Osteoblast (primary cell): ENCODE results near the gene ZFAND3. TPM values are rescaled to one million over a fixed set of nuclear protein-coding genes. Genes with fewer than 3 reads are reported as not detected.

Experiments
- DNase-seq: peaks from one replicate; pipeline ENCODE4 v3.0.0; 2011; ENCODE audit warnings: low spot score, mixed read lengths; ENCODE audit not compliant: insufficient read length; ENCODE audit errors: missing footprints
- H2AFZ ChIP-seq: 2 replicates; pipeline ENCODE4 v1.6.0; 2011; ENCODE audit warnings: mild to moderate bottlenecking, low read length
- H3K27ac ChIP-seq: 2 replicates; pipeline ENCODE4 v1.5.1; 2011; ENCODE audit warnings: mild to moderate bottlenecking, low read depth, low read length, moderate library complexity
- H3K27me3 ChIP-seq: 2 replicates; pipeline ENCODE4 v1.6.0; 2012; ENCODE audit warnings: mild to moderate bottlenecking, control low read depth, inconsistent platforms, low read length, moderate library complexity; ENCODE audit not compliant: insufficient read depth
- H3K36me3 ChIP-seq: 2 replicates; pipeline ENCODE4 v1.5.1; 2011; ENCODE audit warnings: mild to moderate bottlenecking, low read length, control low read depth, moderate library complexity; ENCODE audit not compliant: insufficient read depth
- H3K4me1 ChIP-seq: 2 replicates; pipeline ENCODE4 v1.5.1; 2011; ENCODE audit warnings: mild to moderate bottlenecking, low read length, control low read depth, moderate library complexity; ENCODE audit not compliant: insufficient read depth
- H3K4me2 ChIP-seq: 2 replicates; pipeline ENCODE4 v1.6.0; 2011; ENCODE audit warnings: mild to moderate bottlenecking, low read length; ENCODE audit not compliant: insufficient read depth
- H3K4me3 ChIP-seq: fragments of 200-600 bp; sonication (generic); 3 replicates; pipeline ENCODE4 v1.5.1; 2012; ENCODE audit warnings: mild to moderate bottlenecking, low read length, inconsistent platforms; ENCODE audit not compliant: insufficient read depth
- H3K79me2 ChIP-seq: 2 replicates; pipeline ENCODE4 v1.6.0; 2012; ENCODE audit warnings: mild to moderate bottlenecking, low read length, control low read depth, inconsistent platforms; ENCODE audit not compliant: insufficient read depth
- H3K9me3 ChIP-seq: 2 replicates; pipeline ENCODE4 v1.5.1; 2011; ENCODE audit warnings: low read depth, low read length, control low read depth
- H4K20me1 ChIP-seq: 2 replicates; pipeline ENCODE4 v1.6.0; 2012; ENCODE audit warnings: mild to moderate bottlenecking, low read length, control low read depth; ENCODE audit not compliant: insufficient read depth
- total RNA-seq: library from RNA; depleted of rRNA; stranded (reverse); fragments of >200 nt; gene quantifications from 2 replicates; pipeline ENCODE4 v1.2.3, GENCODE V29; 2012
- TF ChIP-seq, protein P1 (sequence below): IDR thresholded peaks from 2 replicates; pipeline ENCODE4 v1.5.1; 2011; ENCODE audit warnings: mild to moderate bottlenecking, low read depth, low read length, moderate library complexity; ENCODE audit errors: extremely low read depth

ZFAND3 gene
- total RNA-seq, 1 donor = 27.1 TPM

DNA sequence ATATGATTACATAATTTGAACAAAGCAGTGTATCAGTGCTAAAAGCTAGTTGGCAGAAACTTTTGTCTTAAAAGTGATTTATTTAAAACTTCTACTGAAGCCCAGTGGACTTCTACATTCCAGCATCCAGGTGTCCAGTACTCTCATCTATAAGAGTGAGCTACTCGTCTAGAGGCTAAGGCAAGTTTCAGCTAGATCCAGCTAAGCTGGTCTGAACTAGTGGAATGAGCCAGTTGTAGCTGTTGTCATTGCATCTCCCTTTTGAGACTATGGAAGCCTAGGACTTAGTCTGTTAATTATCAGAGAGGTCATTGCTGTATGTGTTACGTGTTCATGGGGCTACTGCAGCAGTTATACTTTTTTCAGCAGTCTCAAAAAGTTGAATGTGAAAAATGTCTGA is 165.1 kb downstream of the ZFAND3 start:
- Histone ChIP-seq H3K4me3 (no peak overlapping the region), H3K27ac (no peak overlapping the region), H3K9me3 (no peaks in the 10 kb centered on the region), H2AFZ (no peak overlapping the region), H3K4me2 (no peak overlapping the region), H4K20me1 (peaks cover 83% of the 10 kb centered on the region), H3K79me2 (peaks cover 95% of the 10 kb centered on the region), H3K27me3 (no peaks in the 10 kb centered on the region), H3K4me1 (peaks cover 32% of the 10 kb centered on the region), H3K36me3 (no peaks in the 10 kb centered on the region)
- DNase-seq = no peak
- TF ChIP-seq, protein P1, sequence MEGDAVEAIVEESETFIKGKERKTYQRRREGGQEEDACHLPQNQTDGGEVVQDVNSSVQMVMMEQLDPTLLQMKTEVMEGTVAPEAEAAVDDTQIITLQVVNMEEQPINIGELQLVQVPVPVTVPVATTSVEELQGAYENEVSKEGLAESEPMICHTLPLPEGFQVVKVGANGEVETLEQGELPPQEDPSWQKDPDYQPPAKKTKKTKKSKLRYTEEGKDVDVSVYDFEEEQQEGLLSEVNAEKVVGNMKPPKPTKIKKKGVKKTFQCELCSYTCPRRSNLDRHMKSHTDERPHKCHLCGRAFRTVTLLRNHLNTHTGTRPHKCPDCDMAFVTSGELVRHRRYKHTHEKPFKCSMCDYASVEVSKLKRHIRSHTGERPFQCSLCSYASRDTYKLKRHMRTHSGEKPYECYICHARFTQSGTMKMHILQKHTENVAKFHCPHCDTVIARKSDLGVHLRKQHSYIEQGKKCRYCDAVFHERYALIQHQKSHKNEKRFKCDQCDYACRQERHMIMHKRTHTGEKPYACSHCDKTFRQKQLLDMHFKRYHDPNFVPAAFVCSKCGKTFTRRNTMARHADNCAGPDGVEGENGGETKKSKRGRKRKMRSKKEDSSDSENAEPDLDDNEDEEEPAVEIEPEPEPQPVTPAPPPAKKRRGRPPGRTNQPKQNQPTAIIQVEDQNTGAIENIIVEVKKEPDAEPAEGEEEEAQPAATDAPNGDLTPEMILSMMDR = no peak

DNA sequence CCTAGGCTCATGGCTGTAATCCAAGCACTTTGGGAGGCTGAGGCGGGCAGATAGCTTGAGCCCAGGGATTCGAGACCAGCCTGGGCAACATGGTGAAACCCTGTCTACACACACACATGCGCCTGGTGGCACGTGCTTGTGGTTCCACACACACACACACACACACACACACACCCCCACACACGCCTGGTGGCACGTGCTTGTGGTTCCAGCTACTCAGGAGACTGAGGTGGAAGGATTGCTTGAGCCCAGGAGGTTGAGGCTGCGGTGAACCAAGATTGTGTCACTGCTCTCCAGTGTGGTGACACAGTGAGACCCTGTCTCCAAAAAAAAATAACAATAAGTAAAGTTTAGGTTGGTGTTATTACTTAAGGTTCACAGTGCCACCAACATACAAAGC is 165.8 kb downstream of the ZFAND3 start:
- Histone ChIP-seq H3K27ac (no peak overlapping the region), H4K20me1 (peaks cover 83% of the 10 kb centered on the region), H3K4me3 (no peak overlapping the region), H3K36me3 (no peaks in the 10 kb centered on the region), H3K4me1 (peaks cover 32% of the 10 kb centered on the region), H3K79me2 (peaks cover 95% of the 10 kb centered on the region), H3K9me3 (no peaks in the 10 kb centered on the region), H3K4me2 (no peak overlapping the region), H3K27me3 (no peaks in the 10 kb centered on the region), H2AFZ (no peak overlapping the region)
- TF ChIP-seq, protein P1 = no peak
- no peak for DNase-seq

DNA sequence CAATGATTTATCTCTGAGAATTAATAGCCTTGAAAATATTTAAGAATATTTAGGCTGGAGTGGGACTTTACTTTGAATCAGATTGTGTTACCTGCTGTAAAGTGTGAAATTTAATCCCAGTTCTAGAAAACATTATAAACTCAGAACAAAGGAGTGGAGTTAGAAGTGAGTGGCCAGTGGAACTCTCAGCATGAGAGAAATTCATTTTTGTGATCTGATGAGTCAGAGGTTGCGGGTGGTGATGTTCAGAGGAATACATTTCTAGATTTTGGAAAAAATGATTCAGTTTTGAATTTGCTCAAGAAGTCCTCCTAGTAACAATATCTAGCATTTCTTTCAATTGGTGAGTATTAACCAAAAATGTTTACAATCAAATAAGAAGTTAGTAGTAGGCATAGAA is 167.5 kb downstream of the ZFAND3 start:
- Histone ChIP-seq H3K9me3 (no peaks in the 10 kb centered on the region), H2AFZ (no peak overlapping the region), H3K36me3 (no peaks in the 10 kb centered on the region), H3K4me3 (no peak overlapping the region), H4K20me1 (peaks cover 80% of the 10 kb centered on the region), H3K4me2 (no peak overlapping the region), H3K79me2 (peaks cover 93% of the 10 kb centered on the region), H3K4me1 (peaks cover 42% of the 10 kb centered on the region), H3K27me3 (no peaks in the 10 kb centered on the region), H3K27ac (peak overlapping the region; percentile 84)
- no peak for DNase-seq
- TF ChIP-seq, protein P1 = no peak

DNA sequence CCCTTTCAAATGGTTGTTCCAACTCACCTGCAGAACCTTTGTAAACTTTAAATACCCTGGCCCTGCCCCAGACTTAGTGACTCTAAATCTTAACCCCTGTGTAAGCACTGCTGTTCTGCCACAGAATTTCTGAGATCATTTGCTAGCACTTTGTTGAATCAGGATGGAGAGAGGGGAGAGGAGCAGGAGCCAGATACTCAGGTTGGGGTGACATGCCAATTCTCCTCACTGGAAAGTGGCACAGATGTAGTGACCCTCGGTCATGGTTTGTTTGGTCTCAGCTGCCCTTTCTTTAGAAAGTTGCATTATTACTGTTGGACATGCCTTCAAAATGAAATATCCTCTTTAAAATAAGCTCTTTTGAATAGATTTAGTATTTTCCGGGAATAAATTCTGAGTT is 168.0 kb downstream of the ZFAND3 start:
- Histone ChIP-seq H3K4me3 (no peak overlapping the region), H4K20me1 (peaks cover 77% of the 10 kb centered on the region), H3K79me2 (peaks cover 93% of the 10 kb centered on the region), H2AFZ (no peak overlapping the region), H3K27me3 (no peaks in the 10 kb centered on the region), H3K9me3 (no peaks in the 10 kb centered on the region), H3K4me2 (no peak overlapping the region), H3K4me1 (peaks cover 42% of the 10 kb centered on the region), H3K27ac (peak overlapping the region; percentile 84), H3K36me3 (no peaks in the 10 kb centered on the region)
- TF ChIP-seq, protein P1 = no peak
- no peak for DNase-seq
